A549 (cell line): ENCODE measurements around the gene SEC16A. TPM values are rescaled to one million over a fixed set of nuclear protein-coding genes. Genes with fewer than 3 reads are reported as not detected.
A peak's percentile ranks its signal among the peaks of the same experiment; 100 is the strongest.

Source experiments
- ATAC-seq, 2 experiments: fragments of 200-7000 bp in 1 of 2; fragments of >200 bp in 1 of 2; cut with Nextera tagmentation in 1 of 2; cut with Tn5 transposase in 1 of 2; 3 replicates each; pipeline versions ENCODE4 v1.8.0 to v1.9.1; 2018 to 2020; ENCODE audit warnings: mild to moderate bottlenecking in 1 of 2, moderate library complexity in 1 of 2
- CTCF ChIA-PET: fragments of 300-600 bp; sonication (Branson Sonifier 250); formaldehyde crosslinking; extraction: SDS; loops from one replicate; lab custom pipeline; 2021; ENCODE audit warnings: antibody characterized with exemption, inconsistent platforms; lab: Yijun Ruan, JAX
- POLR2A ChIA-PET: fragments of 350-600 bp; formaldehyde crosslinking; extraction: SDS; loops from one replicate; lab custom pipeline; 2021; ENCODE audit warnings: antibody characterized with exemption, inconsistent platforms; lab: Yijun Ruan, JAX
- DNase-seq, 2 experiments: peaks; one replicate each; pipeline versions ENCODE4 v3.0.0 to v3.0.0-alpha.2; 2011 to 2016; ENCODE audit warnings: low read depth in 1 of 2, low spot score in 1 of 2
- FAIRE-seq: peaks from 2 replicates; lab custom pipeline; 2011; peaks lifted over from hg19 to GRCh38; lab: Jason Lieb, UNC
- H3K27ac ChIP-seq, 2 experiments: fragments of >200 bp; sonication (Bioruptor Twin); formaldehyde crosslinking; 3 replicates each; pipeline ENCODE4 v1.5.1; 2016 to 2017
- H3K4me1 ChIP-seq: fragments of >200 bp; sonication (Bioruptor Twin); formaldehyde crosslinking; 3 replicates; pipeline ENCODE4 v1.6.1; 2016
- H3K4me2 ChIP-seq: fragments of >200 bp; sonication (Bioruptor Twin); formaldehyde crosslinking; 3 replicates; pipeline ENCODE4 v1.6.1; 2016
- H3K4me3 ChIP-seq: fragments of >200 bp; sonication (Bioruptor Twin); formaldehyde crosslinking; 3 replicates; pipeline ENCODE4 v1.5.1; 2016
- H3K9me3 ChIP-seq: fragments of >200 bp; sonication (Bioruptor Twin); formaldehyde crosslinking; 3 replicates; pipeline ENCODE4 v1.6.1; 2016
- CBX2 ChIP-seq: fragments of 200-600 bp; sonication (generic); IDR thresholded peaks from 2 replicates; pipeline ENCODE4 v1.6.1; 2016; ENCODE audit warnings: low read depth, mild to moderate bottlenecking, borderline replicate concordance
- CEBPB ChIP-seq, 2 experiments: fragments of >200 bp in 1 of 2; sonication (Bioruptor Twin) in 1 of 2; formaldehyde crosslinking in 1 of 2; IDR thresholded peaks; 2 replicates each; pipeline ENCODE4 v1.6.1; 2012 to 2016
- EHMT2 ChIP-seq: fragments of 200-600 bp; sonication (generic); IDR thresholded peaks from 2 replicates; pipeline ENCODE4 v1.6.1; 2016; ENCODE audit warnings: antibody characterized with exemption, low read depth, mild to moderate bottlenecking, moderate library complexity
- ESRRA ChIP-seq: fragments of 150-350 bp; IDR thresholded peaks from 2 replicates; pipeline ENCODE4 v1.6.1; 2014; ENCODE audit warnings: mild to moderate bottlenecking, low read length, borderline replicate concordance
- FOXS1 ChIP-seq: fragments of 250-450 bp; sonication (Bioruptor Pico); IDR thresholded peaks from 2 replicates; pipeline ENCODE4 v1.5.0; 2020; ENCODE audit warnings: mild to moderate bottlenecking, moderate library complexity
- HDAC2 ChIP-seq: fragments of 200-600 bp; sonication (generic); IDR thresholded peaks from 2 replicates; pipeline ENCODE4 v1.6.1; 2016
- HOXA7 ChIP-seq: fragments of 250-450 bp; sonication (Bioruptor Pico); IDR thresholded peaks from 2 replicates; pipeline ENCODE4 v1.5.0; 2020; ENCODE audit warnings: mild to moderate bottlenecking, moderate library complexity
- MAZ ChIP-seq: fragments of 150-350 bp; IDR thresholded peaks from 2 replicates; pipeline ENCODE4 v1.6.1; 2014; ENCODE audit warnings: antibody characterized with exemption, low read depth, low read length, borderline replicate concordance
- PHF8 ChIP-seq: fragments of 200-600 bp; sonication (generic); IDR thresholded peaks from 2 replicates; pipeline ENCODE4 v1.6.1; 2016; ENCODE audit warnings: low read depth, mild to moderate bottlenecking, antibody characterized with exemption, moderate library complexity, borderline replicate concordance
- RFX5 ChIP-seq: fragments of 450-650 bp; IDR thresholded peaks from 2 replicates; pipeline ENCODE4 v1.7.1; 2014; ENCODE audit warnings: antibody characterized with exemption, mild to moderate bottlenecking, moderate library complexity
- RNF2 ChIP-seq: fragments of 200-600 bp; sonication (generic); IDR thresholded peaks from 2 replicates; pipeline ENCODE4 v1.6.1; 2016; ENCODE audit warnings: low read depth, mild to moderate bottlenecking, antibody characterized with exemption, moderate library complexity, borderline replicate concordance
- TFCP2L1 ChIP-seq: fragments of 250-450 bp; sonication (Bioruptor Pico); IDR thresholded peaks from 2 replicates; pipeline ENCODE4 v1.5.0; 2021; ENCODE audit warnings: mild to moderate bottlenecking
- ZC3H11A ChIP-seq: fragments of 450-650 bp; IDR thresholded peaks from 2 replicates; pipeline ENCODE4 v1.6.1; 2014; ENCODE audit warnings: antibody characterized with exemption, mild to moderate bottlenecking
- ZNF302 ChIP-seq: fragments of 250-450 bp; sonication (Bioruptor Pico); IDR thresholded peaks from 2 replicates; pipeline ENCODE4 v1.9.0; 2021; ENCODE audit warnings: inconsistent platforms, mild to moderate bottlenecking, moderate library complexity
- WGBS: methylation state at CpG from one replicate; pipeline ENCODE4 v1.1.6; 2017; ENCODE audit errors: missing lambda C conversion rate; 5-methylcytosine and 5-hydroxymethylcytosine counted together
- polyA plus RNA-seq, 4 experiments: library from polyadenylated mRNA; depleted of rRNA in 3 of 4; stranded (reverse); fragments of >200 nt; fragmentation: RNase III in 1 of 4; extraction: RNeasy Plus Mini Kit Qiagen cat#74134 plus additional on column Dnase treatment in 1 of 4; gene quantifications; 2 replicates in 3 of 4; 3 replicates in 1 of 4; pipeline ENCODE4 v1.2.3, GENCODE V29; 2011 to 2017
- TF ChIP-seq, protein P1 (sequence below): fragments of >200 bp; sonication (Bioruptor Twin); formaldehyde crosslinking; IDR thresholded peaks from 2 replicates; pipeline ENCODE4 v1.6.1; 2016
- TF ChIP-seq, protein P2 (sequence below): fragments of 250-450 bp; sonication (Bioruptor Pico); IDR thresholded peaks from 2 replicates; pipeline ENCODE4 v1.5.0; 2021; ENCODE audit warnings: mild to moderate bottlenecking, moderate library complexity, borderline replicate concordance
- TF ChIP-seq, protein P3 (sequence below): fragments of 450-650 bp; IDR thresholded peaks from 2 replicates; pipeline ENCODE4 v1.6.1; 2014; ENCODE audit warnings: antibody characterized with exemption

Gene SEC16A
- polyA plus RNA-seq, 2 of the 4 experiments (the other 2 are of a cell fraction), result 24.2 to 38.0 TPM

DNA sequence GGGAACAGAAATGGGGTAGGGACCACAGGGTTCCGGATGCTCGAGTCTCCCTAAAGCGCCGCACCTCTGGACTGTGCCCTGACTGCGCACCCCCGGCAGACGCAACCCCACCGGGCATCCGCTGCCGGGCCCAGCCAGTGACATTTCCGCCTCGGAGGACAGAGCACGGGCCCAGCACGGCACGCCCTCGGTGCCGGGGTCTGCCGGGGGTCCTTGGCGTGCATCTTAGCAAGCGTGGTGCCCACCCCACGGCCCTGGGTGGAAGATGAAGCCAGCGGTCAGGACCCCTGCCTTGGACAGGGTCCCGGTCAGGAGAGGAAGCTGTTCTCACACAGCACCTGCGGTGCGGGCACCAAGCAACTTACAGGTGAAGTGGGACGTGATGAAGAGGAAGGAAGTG, 50.2 kb downstream of the SEC16A start:
- POLR2A ChIA-PET, result no interaction called here
- DNase-seq (no peak), ATAC-seq (no peak), FAIRE-seq (no peak)
- no peak for TF ChIP-seq PHF8
- TF ChIP-seq ESRRA, result no peak
- no peak for TF ChIP-seq CBX2
- TF ChIP-seq, protein P1, sequence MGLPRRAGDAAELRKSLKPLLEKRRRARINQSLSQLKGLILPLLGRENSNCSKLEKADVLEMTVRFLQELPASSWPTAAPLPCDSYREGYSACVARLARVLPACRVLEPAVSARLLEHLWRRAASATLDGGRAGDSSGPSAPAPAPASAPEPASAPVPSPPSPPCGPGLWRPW, result no peak
- TF ChIP-seq HOXA7 (CRISPR knock-in tag), result no peak
- Histone ChIP-seq H3K4me3 (no peak overlapping the region), H3K4me1 (peaks cover 6% of the 10 kb centered on the region), H3K27ac (no peak overlapping the region), H3K4me2 (no peak overlapping the region), H3K9me3 (no peaks in the 10 kb centered on the region)
- WGBS, result 96% methylated on average over 24 of the region's 26 CpGs
- CTCF ChIA-PET, result interaction anchor here (1.2 to 1.9 kb wide), 5 partner anchors 13 to 199 kb away, joined by 3 to 9 read pairs (median 3); no protein-coding TSS in a partner anchor

DNA sequence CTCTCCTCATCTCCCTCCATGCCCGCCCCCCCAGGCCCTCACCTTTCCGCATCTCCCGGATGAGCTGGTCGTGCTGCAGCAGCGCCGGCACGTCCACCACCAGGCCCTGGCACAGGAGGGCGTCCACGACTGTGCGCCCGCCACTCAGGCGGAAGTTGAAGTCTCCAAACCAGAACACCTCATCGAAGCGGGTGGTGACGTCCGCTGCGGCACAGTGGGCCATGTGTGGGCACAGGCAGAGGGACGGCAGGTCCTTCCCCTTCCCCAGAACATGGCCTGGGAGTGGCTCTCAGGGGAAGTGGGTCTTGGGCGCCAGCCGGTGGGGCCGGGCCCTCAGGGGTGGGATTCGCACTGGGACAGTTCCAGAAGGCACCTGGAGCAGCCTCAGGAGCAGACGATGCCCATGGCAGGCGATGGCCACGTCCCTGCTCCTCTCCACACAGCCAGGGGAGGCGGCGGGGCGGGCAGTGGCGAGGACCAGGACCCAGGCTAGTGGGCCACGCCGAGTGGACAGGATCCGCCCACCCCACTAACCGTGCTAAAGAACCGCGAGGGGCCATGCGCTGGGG, 51.0 kb downstream of the SEC16A start:
- ATAC-seq (no peak), FAIRE-seq (no peak), DNase-seq (no peak)
- no peaks in the 10 kb centered on the region for H3K9me3 ChIP-seq
- H3K4me2 ChIP-seq, result no peak overlapping the region
- H3K27ac ChIP-seq, result no peak overlapping the region
- WGBS, result 96% methylated on average over 23 of the region's 36 CpGs
- CTCF ChIA-PET, result no interaction called here
- no peak overlapping the region for H3K4me3 ChIP-seq
- no peak for TF ChIP-seq EHMT2
- TF ChIP-seq RFX5, result no peak
- TF ChIP-seq TFCP2L1 (CRISPR knock-in tag), result no peak
- TF ChIP-seq CEBPB (IDR thresholded peaks at IDR 0.05), result no peak
- TF ChIP-seq MAZ, result no peak
- no peak for TF ChIP-seq ZNF302
- TF ChIP-seq ZC3H11A, result no peak
- TF ChIP-seq, protein P2, sequence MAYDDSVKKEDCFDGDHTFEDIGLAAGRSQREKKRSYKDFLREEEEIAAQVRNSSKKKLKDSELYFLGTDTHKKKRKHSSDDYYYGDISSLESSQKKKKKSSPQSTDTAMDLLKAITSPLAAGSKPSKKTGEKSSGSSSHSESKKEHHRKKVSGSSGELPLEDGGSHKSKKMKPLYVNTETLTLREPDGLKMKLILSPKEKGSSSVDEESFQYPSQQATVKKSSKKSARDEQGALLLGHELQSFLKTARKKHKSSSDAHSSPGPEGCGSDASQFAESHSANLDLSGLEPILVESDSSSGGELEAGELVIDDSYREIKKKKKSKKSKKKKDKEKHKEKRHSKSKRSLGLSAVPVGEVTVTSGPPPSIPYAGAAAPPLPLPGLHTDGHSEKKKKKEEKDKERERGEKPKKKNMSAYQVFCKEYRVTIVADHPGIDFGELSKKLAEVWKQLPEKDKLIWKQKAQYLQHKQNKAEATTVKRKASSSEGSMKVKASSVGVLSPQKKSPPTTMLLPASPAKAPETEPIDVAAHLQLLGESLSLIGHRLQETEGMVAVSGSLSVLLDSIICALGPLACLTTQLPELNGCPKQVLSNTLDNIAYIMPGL (CRISPR knock-in tag), result no peak
- TF ChIP-seq HDAC2, result no peak
- H3K4me1 ChIP-seq, result no peaks in the 10 kb centered on the region; the same call in 2 of the 3 replicates
- POLR2A ChIA-PET, result no interaction called here

DNA sequence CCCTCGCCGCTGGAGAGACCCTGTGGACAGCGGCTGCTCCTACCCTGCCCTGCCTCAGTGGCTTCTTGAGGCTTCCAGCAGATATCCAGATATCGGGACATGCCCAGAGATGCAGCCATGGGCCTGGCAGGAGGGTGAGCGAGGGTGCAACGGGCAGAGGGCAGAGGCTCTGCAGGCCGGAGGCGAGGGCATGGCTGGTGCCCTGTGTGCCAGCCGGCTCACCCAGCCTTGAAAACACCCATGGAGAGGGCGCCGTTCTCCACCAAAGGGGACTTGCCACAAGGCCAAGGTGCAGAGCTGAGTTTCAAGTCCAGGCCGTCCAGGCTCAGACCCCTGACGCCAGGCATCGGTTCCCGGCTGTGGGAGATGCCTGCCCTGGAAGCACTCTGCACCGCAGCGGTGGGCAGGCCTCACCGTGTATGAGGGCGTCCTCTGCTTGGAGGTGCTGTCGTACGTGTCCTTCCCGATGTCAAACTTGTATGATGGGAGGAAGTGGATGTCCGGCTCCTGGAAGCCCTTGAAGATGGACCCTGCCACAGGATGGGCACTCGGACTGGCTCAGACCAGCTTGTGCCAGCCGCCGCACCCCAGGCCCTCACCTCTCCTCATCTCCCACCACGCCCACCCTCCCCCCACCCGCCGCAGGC, 52.1 kb downstream of the SEC16A start:
- Histone ChIP-seq H3K4me3 (no peak overlapping the region), H3K9me3 (no peaks in the 10 kb centered on the region), H3K4me2 (no peak overlapping the region), H3K27ac (no peak overlapping the region)
- FAIRE-seq (no peak), DNase-seq (peak in 1 of 2 experiments; percentile 29)
- 95% methylated on average over 21 of the region's 29 CpGs for WGBS
- ChIA-PET POLR2A (no interaction called here), CTCF (interaction anchor here (1.2 to 1.8 kb wide), 4 partner anchors 8 to 201 kb away, joined by 4 to 6 read pairs (median 5); no protein-coding TSS in a partner anchor)
- no peak for TF ChIP-seq TFCP2L1 (CRISPR knock-in tag)
- no peak for TF ChIP-seq MAZ
- TF ChIP-seq, protein P3, sequence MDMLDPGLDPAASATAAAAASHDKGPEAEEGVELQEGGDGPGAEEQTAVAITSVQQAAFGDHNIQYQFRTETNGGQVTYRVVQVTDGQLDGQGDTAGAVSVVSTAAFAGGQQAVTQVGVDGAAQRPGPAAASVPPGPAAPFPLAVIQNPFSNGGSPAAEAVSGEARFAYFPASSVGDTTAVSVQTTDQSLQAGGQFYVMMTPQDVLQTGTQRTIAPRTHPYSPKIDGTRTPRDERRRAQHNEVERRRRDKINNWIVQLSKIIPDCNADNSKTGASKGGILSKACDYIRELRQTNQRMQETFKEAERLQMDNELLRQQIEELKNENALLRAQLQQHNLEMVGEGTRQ, result no peak
- TF ChIP-seq RNF2, result no peak
- TF ChIP-seq FOXS1, result no peak
- TF ChIP-seq CBX2, result no peak
- TF ChIP-seq CEBPB (IDR thresholded peaks at IDR 0.05), result no peak
- TF ChIP-seq, all 56 proteins: peak for 0
- H3K4me1 ChIP-seq, result no peaks in the 10 kb centered on the region
- peak in 1 of 2 experiments; percentile 18; a peak in 3 of 6 replicates for ATAC-seq
